ENCODE data around the gene DHCR24.

DNA sequence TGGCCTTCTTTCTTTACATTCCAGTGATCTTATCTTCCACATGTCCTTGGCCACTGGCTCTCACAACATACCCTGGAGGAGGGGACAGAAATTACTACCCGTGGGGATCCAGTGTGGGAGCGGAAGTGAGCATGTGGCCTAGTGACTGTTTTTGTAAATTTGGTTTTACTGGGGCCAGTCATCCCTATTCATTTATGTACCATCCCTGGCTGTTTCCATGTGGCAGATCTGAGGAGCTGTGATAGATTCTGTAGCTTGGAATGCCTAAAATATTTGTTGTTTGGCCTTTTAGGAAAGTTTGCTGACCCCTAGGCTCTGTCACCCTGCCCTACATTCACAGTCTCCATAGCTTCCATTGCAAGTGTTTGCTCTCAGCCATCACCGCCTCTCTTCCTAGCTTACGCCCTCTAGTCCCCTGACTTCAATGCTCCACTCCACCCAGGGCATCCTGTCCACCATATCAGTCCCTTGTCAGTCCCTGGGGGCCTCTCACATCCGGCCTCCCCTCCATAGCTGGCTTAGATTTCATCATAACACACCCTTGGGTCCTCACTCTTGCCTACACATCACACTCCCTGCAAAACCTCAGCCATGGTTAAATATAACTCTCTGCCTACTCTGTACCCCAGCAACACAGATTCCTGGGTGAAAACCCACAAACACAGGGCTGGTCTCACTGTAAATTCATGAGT is 25.8 kb downstream of the DHCR24 start:
- TF ChIP-seq CTCF (optimal IDR thresholded peaks at IDR 0.05 in 1 of 3, IDR thresholded peaks at IDR 0.05 in 1 of 3, conservative IDR thresholded peaks at IDR 0.05 in 1 of 3; ENCODE audit: extremely low read depth in 1 of 3, insufficient read depth in 2 of 3, low read length in 3 of 3) (no peak), EZH2 (IDR thresholded peaks at IDR 0.05; ENCODE audit: low read length) (no peak)

All from keratinocyte (primary cell).